ENCODE measurements around the gene SOCS1.

The SOCS1 gene

DNA sequence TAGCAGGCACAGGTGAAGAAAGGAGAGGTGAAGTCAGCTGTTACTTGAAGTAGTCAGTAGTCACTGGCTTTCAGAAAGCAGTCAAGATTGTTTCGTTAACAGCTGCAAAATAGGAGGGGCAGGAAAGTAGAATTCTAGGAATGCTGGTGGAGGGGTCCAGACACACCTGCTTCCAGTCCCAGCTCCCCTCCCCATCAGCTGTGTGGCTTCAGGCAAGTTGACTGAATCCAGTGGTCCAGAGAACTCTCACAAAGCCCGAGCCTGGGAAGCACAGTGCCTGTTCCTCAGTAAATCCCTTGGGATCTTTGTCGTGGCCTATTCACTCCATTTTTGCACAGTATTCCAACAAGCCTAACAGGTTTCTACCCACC, 4.6 kb upstream of the SOCS1 start:
- no peak for DNase-seq (ENCODE audit: low read depth in 2 of 2)

DNA sequence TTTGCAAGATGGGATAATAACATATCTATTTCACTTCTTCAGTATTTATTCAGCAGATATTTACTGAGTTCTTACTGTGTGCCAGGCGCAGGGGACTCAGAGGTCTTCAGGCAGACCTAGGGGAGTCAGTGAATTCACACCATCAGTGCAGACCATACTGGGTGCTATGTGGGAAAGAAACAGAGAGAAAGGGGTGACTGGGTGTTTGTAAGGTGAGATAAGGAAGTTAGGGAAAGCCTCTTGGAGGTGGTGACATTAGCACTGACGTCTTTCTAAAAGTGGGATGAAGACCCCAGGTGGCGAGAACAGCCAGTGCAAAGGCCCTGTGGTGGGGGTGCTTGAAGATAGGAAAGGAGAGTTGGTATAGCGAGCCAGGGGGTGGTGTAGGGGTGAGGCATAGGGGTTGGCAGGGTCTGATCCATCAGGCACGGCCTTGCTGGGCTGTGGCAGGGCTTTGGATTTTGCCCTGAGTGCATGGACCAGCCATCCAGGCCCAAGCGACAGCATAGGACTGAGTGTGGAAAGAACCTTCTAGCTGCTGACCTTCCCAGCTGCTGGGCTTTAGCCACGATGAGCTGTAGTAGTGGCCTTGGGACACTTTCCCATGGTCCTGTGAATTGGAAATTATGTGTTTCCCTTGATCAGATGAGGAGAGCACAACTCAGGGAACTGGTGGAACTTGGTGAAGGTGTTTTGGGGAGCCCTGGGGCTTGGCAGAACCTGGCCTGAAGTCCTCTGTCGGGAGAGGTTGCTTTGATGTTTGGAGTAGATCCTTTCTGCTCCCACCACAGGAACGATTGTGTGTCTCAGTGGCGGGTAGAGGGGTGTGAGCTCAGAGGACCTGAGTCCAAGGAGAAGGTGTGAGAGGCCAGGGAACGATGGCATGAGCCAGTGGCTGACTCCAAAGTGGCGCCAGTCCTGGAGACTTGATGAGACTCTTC, 3.9 kb upstream of the SOCS1 start:
- DNase-seq (ENCODE audit: low read depth in 2 of 2) = no peak

GRCh38 chr16:11258553-11259492, 2.8 kb upstream of the SOCS1 start:
- no peak for DNase-seq (ENCODE audit: low read depth in 2 of 2)

DNA sequence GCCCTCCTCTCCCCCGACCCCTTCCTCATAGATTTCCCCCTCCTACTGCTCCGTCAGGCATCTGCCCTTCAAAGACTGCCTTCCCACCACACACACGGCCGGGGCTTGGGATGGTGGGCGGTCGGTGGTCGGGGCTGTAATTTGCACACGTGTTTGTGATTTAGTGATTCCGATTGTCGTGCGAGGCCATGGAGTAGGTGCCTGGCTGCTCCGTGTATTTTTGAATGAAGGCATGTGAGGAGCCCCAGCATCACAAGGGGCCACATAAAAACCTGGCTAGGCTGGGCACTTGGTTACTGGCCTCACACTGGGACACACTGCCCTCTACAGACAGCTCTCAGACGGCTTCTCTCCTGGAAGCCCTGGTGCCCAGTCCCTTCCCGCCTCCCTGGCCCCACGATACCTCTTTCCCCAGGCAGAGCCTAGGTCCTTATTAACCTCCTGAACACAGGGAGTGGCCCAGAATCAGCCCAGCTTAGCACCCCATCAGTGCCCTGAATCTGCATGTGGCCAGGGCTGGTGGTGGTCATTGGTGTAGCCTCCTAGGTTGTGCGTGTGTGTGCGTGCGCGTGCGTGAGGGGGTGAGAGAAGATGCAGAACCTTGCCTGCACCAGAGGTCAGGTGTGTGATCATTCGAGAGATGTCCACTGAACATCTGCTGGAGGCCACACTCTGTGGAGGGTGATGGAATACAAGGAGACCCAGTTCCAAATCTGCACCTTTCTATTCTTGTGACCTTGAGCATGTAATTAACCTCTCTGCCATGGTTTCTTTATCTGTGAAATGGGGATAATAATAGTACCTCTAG, 1.3 kb upstream of the SOCS1 start:
- DNase-seq (ENCODE audit: low read depth in 2 of 2) = peak; percentile 34 to 50

- no peak for DNase-seq (ENCODE audit: low read depth in 2 of 2)
Measured at GRCh38 chr16:11256661-11257130, 692 bp upstream of the SOCS1 start.

DNA sequence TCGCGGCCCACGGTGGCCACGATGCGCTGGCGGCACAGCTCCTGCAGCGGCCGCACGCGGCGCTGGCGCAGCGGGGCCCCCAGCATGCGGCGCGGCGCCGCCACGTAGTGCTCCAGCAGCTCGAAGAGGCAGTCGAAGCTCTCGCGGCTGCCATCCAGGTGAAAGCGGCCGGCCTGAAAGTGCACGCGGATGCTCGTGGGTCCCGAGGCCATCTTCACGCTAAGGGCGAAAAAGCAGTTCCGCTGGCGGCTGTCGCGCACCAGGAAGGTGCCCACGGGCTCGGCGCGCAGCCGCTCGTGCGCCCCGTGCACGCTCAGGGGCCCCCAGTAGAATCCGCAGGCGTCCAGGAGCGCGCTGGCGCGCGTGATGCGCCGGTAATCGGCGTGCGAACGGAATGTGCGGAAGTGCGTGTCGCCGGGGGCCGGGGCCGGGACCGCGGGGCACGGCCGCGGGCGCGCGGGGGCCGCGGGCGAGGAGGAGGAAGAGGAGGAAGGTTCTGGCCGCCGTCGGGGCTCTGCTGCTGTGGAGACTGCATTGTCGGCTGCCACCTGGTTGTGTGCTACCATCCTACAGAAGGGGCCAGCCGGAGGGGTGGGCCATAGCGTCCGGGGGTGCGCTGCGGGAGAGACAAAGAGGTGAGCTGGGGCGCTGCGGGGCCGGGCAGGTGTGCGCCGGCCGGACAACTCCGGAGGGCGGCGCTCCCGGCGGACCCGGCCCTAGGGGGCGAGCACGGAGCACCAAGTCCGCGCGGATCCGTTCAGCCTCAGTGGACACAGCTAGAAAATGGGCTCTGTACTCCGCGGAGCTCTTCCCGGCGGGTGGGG, 879 bp downstream of the SOCS1 start:
- peak in 1 of 2 donors; percentile 52 for DNase-seq (ENCODE audit: low read depth in 2 of 2)

DNA sequence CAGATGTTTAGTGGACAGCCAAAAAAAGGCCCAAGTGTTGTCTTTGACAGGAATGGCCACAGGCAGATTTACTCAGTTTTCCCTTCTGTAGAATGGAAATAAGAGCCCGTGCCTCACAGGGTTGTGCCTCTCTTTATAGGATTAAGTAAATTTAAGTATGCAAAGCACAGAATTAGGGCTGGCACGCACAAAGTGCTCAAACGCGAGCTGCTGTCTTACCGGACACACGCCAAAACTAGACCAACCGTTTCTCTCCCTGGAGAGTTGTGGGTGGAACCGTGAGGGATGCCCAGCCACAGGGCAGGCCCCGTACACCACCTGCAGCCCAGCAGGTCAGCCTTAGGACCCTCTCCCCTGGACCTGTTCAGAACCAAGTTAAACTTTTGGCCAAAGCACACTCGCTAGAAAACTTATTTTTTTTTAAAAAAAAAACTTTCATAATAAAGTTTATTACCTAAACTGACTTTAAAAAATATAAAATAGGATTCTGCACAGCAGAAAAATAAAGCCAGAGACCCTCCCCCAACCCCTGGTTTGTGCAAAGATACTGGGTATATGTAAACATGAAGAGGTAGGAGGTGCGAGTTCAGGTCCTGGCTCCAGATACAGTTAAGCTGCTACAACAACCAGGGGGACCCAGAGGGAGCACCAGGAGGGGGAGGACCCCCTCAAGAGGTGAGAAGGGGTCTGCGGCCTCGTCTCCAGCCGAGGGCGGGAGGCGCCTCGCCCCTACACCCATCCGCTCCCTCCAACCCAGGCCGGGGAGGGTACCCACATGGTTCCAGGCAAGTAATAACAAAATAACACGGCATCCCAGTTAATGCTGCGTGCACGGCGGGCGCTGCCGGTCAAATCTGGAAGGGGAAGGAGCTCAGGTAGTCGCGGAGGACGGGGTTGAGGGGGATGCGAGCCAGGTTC, 1.8 kb downstream of the SOCS1 start:
- DNase-seq (ENCODE audit: low read depth in 2 of 2) = no peak

DNA sequence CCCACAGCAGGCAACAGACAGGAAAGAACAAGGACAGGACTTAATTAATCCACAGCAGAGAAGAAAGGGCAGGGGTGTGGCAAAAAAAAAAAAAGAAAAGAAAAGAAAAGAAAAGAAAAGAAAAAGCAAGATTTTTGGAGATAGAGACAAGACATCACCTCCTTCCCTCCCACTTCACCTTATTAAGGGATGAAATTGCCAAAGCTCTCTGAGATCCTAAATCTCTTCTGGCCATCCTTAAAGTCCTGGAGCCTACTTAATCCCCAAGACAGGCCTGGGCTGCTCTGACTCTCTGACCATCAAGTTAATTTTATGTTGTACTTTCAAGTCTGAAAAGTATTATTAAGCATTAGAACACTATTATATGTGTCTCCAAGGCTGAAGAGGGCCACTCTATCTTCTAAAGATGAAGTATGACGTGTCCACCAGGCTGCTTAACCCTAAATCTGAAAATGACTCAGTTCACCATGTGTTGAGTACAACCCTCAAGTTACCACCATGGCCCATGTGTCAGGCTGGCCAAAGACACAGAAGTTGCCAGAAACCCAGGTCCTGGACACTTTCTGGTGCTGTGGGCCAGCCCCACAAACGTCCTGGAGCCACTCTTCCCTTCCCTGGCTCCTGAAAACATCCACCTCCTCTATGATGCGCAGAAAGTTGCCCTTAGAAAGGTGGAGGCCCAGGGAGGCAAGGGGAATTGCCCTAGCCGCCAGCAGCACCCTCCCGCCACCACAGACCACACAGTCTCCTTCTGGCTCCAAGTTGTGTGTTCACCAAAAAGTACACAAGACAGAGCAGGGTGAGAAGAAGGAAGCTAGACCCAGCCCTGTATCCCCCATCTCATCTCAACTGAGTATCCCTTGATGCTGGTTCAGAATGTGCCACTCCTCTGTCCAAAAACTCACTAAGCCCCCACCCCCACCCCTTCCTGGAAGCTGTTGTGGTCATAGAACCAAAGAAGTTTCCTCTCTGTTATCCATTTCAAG, 2.7 kb downstream of the SOCS1 start:
- DNase-seq (ENCODE audit: low read depth in 2 of 2) = peak in 1 of 2 donors; percentile 40

DNA sequence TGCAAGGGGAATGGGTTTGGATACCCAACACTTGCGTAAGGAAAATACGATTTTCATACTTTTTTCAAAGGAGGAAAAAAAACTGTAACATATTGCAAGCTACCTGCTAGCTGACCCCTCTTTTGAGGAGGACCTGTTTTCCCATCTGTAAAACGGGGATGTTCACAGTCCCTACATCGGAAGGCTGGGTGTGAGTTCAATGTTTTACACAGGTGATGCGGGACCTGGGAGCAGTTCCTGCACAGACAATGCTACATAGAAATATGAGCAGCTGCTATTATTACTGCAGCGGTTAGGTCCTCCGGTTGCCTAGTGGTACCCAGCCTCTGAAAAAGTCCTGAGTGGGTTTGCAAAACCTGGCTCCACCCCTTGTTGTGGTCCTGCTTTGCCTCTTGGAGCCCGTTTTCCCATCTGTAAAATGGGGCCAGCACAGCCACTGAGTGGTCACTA, 3.5 kb downstream of the SOCS1 start:
- no peak for DNase-seq (ENCODE audit: low read depth in 2 of 2)

DNA sequence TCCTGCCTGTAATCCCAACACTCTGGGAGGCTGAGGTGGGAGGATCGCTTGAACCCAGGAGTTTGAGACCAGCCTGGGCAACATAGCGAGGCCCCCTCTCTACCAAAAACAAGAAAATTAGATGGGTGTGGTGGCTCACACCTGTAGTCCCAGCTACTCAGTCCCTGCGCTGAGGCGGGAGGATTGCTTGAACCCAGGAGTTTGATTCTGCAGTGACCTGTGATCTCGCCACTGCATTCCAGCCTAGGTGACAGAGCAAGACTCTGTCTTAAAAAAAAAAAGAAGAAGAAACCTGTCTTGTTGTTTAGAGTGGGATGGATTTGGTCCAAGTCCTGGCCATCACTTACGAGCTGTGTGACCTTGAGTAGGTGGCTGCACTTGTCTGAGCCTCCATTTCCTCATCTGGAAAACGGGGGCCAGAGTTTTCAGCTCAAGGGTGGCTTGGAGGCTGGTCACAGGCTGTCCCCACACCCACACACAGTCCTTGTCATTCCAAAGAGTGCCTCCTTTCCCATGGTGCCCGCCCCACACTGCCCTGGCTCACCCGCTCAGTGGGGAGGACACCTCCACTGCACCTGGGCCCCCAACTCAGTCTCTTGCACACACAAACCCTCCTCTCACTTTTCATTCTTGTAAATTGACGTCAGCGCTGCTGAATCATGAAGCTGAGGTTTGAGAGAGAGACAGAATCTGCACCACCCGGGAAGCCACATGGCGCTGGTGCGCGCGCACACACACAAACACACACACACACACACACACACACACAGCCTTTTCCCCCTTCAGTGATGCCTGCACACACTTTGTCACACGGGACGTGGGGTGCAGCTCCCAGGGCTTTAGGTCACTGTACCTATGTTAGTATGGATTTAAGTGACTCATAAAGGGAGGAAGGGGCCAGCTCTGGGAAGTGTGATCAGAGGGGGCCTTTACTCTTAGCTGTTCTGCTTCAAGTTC, 4.2 kb downstream of the SOCS1 start:
- peak; percentile 76 to 79 for DNase-seq (ENCODE audit: low read depth in 2 of 2)

GRCh38 chr16:11250786-11251524, 5.0 kb downstream of the SOCS1 start:
- no peak for DNase-seq (ENCODE audit: low read depth in 2 of 2)

DNA sequence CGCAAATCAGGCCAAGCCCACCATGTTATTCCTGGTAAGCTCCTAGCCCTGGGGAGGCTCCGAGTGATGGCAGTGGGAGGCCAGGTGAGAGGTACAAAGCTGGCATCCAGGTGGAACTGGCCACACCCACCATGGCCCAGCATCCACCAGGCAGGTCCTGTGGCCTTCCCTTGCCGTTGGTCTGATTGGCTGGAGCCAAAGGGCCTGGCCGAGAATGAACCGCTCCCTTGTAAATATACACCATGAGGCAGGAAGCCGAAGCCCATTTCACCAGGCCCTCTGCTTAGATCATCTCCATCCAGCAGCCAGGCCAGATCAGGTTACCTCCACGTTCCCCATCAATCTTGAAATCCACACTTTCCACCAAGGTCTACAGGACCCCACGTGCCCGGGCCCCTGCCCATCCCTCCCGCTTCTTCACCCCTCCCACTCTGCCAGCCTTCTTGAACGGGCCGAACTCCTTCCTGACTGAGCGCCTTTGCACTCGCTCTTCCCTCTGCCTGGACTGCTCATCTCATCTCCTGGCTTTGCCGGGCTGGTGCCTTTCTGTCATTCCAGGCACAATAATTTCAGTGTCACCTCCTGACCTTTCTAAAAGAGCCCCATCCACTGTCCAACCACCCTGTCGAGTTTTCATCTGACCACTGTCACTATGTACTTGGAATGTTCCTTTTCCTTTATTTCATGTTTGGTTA, 5.8 kb downstream of the SOCS1 start:
- no peak for DNase-seq (ENCODE audit: low read depth in 2 of 2)

DNA sequence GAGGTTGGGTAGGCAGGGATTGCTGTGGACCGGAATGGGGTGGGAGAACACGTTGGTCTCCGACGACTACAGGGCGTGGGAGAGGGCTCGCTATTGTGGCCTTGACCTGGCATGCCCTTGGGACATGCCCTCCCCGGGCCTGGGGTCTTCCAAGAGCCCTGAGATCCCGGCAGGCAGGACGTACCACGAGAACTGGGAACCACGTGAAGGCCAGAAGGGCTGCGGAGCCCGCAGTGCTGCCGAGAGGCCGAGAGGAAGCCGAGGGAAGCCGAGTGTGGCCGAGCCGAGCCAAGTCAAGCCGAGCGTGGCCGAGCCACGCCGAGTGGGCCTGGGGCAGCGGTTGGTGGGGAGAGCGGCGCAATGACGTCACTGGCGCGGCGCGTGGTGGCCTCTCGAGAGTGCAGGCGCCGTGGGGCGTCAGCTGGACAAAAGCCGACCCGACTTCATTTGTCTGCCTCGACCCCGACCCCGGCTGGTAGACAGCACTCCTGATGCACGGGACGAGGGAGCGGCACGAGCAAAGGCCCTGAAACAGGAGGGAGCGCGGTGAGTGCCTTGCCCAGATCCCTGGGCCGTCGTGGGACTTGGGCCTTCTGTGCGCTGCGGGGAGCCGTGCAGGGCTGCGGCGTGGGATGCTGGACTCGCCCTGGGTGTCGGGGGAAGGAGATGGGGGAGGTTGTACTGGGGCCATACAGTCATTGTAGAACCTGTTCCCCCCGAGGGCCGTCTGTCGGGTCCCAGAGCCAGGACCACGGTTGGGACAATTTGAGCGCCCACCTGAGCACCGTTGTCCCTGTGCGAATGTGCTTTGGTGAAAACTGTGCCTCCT, 6.6 kb downstream of the SOCS1 start:
- DNase-seq (ENCODE audit: low read depth in 2 of 2) = no peak

GRCh38 chr16:11248133-11248532, 7.9 kb downstream of the SOCS1 start:
- DNase-seq (ENCODE audit: low read depth in 2 of 2) = no peak

- DNase-seq (ENCODE audit: low read depth in 2 of 2) = no peak
Measured at GRCh38 chr16:11245988-11246387, 10.0 kb downstream of the SOCS1 start.
